GM12864 (cell line): Measurements from ENCODE around the gene CPXM1.

Source experiments
- DNase-seq: peaks from one replicate; pipeline ENCODE4 v3.0.0-alpha.2; 2011; ENCODE audit warnings: low read depth
- H3K4me3 ChIP-seq: 2 replicates; pipeline ENCODE4 v1.5.1; 2011; ENCODE audit warnings: mild to moderate bottlenecking, low read depth, low read length, control low read depth
- TF ChIP-seq, protein P1 (sequence below): IDR thresholded peaks from 2 replicates; pipeline ENCODE4 v1.5.1; 2011; ENCODE audit warnings: low read depth, mild to moderate bottlenecking, moderate library complexity, low read length, control low read depth, inconsistent platforms; ENCODE audit errors: missing control alignments

Gene CPXM1

DNA sequence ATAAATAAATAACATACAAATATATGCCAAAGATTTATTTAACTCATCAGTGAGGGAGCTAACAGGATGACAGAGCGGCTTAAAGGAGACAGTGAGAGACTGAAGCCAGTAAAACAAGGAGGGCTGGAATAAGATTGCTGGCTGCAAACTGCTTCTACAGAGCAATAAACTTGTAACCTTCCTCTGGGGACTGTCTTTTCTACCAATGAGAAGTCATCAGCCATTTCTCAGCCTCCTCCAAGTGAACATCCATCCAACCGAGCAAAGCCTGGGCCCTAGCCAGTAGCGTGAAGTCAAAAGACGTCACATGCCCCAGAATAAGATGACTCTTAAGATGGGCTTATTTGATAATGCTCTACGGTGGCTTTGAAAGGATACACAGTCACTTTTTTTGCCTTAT is 42.5 kb downstream of the CPXM1 start:
- H3K4me3 ChIP-seq, result no peak overlapping the region
- TF ChIP-seq, protein P1, sequence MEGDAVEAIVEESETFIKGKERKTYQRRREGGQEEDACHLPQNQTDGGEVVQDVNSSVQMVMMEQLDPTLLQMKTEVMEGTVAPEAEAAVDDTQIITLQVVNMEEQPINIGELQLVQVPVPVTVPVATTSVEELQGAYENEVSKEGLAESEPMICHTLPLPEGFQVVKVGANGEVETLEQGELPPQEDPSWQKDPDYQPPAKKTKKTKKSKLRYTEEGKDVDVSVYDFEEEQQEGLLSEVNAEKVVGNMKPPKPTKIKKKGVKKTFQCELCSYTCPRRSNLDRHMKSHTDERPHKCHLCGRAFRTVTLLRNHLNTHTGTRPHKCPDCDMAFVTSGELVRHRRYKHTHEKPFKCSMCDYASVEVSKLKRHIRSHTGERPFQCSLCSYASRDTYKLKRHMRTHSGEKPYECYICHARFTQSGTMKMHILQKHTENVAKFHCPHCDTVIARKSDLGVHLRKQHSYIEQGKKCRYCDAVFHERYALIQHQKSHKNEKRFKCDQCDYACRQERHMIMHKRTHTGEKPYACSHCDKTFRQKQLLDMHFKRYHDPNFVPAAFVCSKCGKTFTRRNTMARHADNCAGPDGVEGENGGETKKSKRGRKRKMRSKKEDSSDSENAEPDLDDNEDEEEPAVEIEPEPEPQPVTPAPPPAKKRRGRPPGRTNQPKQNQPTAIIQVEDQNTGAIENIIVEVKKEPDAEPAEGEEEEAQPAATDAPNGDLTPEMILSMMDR, result no peak
- no peak for DNase-seq

DNA sequence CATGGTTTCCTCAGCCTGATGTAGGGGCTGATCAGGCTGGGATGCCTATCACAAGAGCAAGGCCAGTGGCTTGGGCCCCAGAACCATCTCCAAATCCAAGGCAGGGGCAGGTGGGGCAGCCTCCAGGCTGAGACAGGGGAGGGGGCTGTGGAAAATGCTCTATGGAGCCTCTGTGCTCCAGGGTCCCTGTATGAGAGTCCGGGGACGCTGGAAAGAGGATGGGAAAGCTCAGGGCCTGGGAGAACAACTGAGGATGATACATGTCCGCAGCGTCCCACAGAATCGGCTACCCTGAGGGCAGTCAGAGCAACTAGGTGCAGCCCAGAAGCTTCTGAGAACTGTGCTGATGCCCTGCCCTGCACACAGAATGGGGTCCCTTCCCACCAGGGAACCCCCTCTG is 43.4 kb downstream of the CPXM1 start:
- TF ChIP-seq, protein P1, result no peak
- no peak for DNase-seq
- H3K4me3 ChIP-seq, result no peak overlapping the region

DNA sequence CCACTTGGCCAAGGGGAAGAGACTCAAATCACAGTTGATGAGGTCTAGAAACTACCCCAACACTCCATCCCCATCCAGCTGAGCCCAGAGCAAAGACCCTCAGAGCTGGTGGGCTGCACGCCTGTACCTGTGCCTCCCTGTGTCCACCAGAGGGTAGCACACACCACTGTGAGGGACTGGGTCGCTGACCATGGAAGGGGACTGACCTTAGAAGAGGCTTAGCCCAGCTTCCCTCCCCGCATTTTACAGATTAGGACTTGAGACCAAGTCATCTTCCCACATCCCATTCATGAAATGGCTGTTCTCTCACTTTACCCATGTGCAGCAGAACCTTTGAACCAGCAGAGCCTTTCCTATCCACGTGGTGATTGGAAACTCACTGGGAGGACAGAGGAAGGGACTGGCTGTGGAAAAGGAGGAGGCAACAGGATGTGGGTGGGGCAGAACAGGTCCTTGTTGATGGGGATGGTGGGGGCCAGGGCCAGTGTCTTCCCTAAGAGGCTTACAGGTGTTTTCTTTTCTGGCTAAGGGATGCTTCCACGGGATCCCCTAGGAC is 44.3 kb downstream of the CPXM1 start:
- no peak for DNase-seq
- TF ChIP-seq, protein P1, result peak; percentile 46
- H3K4me3 ChIP-seq, result no peak overlapping the region

DNA sequence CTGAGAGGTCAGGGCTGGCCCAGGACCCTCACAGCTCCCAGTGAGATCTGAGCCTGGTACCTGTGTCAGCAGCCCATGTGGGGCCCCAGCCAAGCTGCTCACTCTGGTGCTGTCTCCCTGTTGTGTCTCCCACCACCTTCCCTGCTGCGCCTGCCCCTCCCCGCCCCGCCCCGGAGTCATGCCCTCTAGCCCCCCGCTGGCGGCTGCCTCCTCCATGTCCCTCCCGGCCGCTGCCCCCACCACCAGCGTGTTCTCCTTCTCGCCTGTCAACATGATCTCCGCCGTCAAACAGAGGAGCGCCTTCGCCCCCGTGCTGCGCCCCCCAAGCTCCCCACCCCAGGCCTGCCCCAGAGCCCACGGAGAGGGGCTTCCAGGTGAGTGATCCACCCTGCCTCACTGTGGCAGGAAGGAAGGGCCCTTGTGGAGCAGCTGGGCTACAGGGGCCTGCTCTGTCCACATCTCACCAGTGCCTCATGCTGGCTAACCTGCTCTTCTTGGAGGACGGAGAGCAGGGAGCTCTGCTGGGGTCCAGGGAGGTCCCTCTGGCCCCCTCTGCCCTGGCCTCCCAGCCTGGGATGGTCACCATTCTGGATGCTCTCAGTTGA is 44.9 kb downstream of the CPXM1 start:
- no peak overlapping the region for H3K4me3 ChIP-seq
- TF ChIP-seq, protein P1, result no peak
- DNase-seq, result no peak

- no peak for DNase-seq
- TF ChIP-seq, protein P1, result no peak
- H3K4me3 ChIP-seq, result no peak overlapping the region
Observed at GRCh38 chr20:2754424-2754823, 46.0 kb downstream of the CPXM1 start.

DNA sequence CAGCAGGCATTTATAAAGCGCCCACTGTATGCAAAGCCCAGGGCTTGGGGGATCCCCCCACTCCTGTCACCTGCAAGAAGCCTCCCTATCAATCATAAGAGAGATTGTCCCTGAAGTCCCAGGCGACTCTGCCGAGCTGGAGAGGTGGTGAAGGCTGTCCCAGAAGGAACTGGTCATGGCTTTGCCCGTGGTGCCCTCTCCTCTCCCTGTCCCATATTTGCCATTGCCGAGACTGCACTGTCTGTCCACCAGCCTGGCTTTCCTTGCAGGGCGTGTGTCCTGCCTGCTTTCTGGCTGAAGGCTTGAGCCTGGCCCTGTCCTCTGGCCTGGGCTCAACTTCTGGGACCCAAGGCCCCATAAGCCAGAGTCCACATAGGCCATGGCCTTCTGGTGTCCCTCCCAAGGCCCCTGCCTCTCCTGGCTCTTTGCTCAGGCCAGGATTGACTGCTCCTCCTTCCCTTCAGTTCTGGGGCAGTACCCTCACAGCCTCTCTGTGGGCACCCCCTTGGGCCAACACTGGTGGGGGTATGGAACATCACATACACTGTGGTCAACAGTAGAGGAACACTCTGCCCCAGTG is 46.9 kb downstream of the CPXM1 start:
- no peak for DNase-seq
- TF ChIP-seq, protein P1, result peak; percentile 3
- H3K4me3 ChIP-seq, result no peak overlapping the region
